Fibroblast of peridontal ligament (primary cell): ENCODE measurements around the gene LAMA4.
A peak's percentile ranks its signal among the peaks of the same experiment; 100 is the strongest.

Experiments used
- DNase-seq: peaks from one replicate; pipeline ENCODE4 v3.0.0-alpha.2; 2010; ENCODE audit errors: extremely low read depth

LAMA4 gene

GRCh38 chr6:112096901-112097300 lies 157.5 kb downstream of the LAMA4 start:
- no peak for DNase-seq

GRCh38 chr6:112087916-112088315 lies 166.5 kb downstream of the LAMA4 start:
- DNase-seq, result no peak

GRCh38 chr6:112087136-112087911 lies 167.0 kb downstream of the LAMA4 start, which contains the start of the genes FAM229B and TUBE1:
FAM229B (plus strand) TSS chr6:112087591; CDS start chr6:112099284, 11,693 bp downstream.
TUBE1 (minus strand) TSS chr6:112087482; CDS start chr6:112087434, 48 bp downstream.
- DNase-seq, result peak; percentile 97

- DNase-seq, result peak; percentile 74
Observed at GRCh38 chr6:112086744-112087135, 167.6 kb downstream of the LAMA4 start.

GRCh38 chr6:112085286-112086065 lies 168.9 kb downstream of the LAMA4 start:
- DNase-seq, result no peak

- DNase-seq, result no peak
Observed at GRCh38 chr6:112081569-112081968, 172.8 kb downstream of the LAMA4 start.

GRCh38 chr6:112066606-112067005 lies 187.8 kb downstream of the LAMA4 start:
- no peak for DNase-seq

GRCh38 chr6:112065426-112065986 lies 188.9 kb downstream of the LAMA4 start:
- peak; percentile 20 for DNase-seq

- DNase-seq, result no peak
Observed at GRCh38 chr6:112062966-112063365, 191.4 kb downstream of the LAMA4 start.

GRCh38 chr6:112061605-112062004 lies 192.8 kb downstream of the LAMA4 start:
- no peak for DNase-seq
